ENCODE data around the gene BSN. TPM values are rescaled to one million over a fixed set of nuclear protein-coding genes. Genes with fewer than 3 reads are reported as not detected.

BSN gene
- total RNA-seq, 2 experiments from 2014 or later: 0.03 to 0.27 TPM

- intact Hi-C loops (cut with micrococcal nuclease; ENCODE audit: unreplicated experiment): no loop called here
- Histone ChIP-seq H3K9me2 (ENCODE audit: insufficient read depth, low read length) (no peaks in the 10 kb centered on the region), H3K36me3 (ENCODE audit: insufficient read depth, low read length) (peaks cover 80% of the 10 kb centered on the region), H3K4me2 (ENCODE audit: low read length) (no peak overlapping the region), H3K79me2 (ENCODE audit: insufficient read depth, low read depth, low read length) (no peaks in the 10 kb centered on the region), H2AFZ (ENCODE audit: low read length) (no peak overlapping the region), H3K4me1 (ENCODE audit: insufficient read depth, low read length, poor library complexity, severe bottlenecking) (no peaks in the 10 kb centered on the region), H3K27ac (ENCODE audit: low read depth, low read length, poor library complexity, severe bottlenecking) (no peak overlapping the region), H3K9me3 (ENCODE audit: low read length) (no peaks in the 10 kb centered on the region), H4K20me1 (ENCODE audit: insufficient read depth, low read length) (no peaks in the 10 kb centered on the region), H3K4me3 (ENCODE audit: low read depth, low read length, poor library complexity, severe bottlenecking) (no peak overlapping the region)
- TF ChIP-seq CTCF (conservative IDR thresholded peaks at IDR 0.05; ENCODE audit: low read length) (no peak), EZH2phosphoT487 (IDR thresholded peaks at IDR 0.05; ENCODE audit: borderline replicate concordance, low read depth, low read length) (no peak)
- BruUV-seq (replicated peaks): no TSS peak
- DNase-seq (ENCODE audit: low spot score): no peak
- POLR2A ChIA-PET: no interaction called here
- CTCF ChIA-PET (ENCODE audit: unreplicated experiment): no interaction called here
Observed at GRCh38 chr3:49680493-49681231, 126.4 kb downstream of the BSN start.

- TF ChIP-seq CTCF (conservative IDR thresholded peaks at IDR 0.05; ENCODE audit: low read length) (no peak), EZH2phosphoT487 (IDR thresholded peaks at IDR 0.05; ENCODE audit: borderline replicate concordance, low read depth, low read length) (no peak)
- DNase-seq (ENCODE audit: low spot score): no peak
- H3K4me1 ChIP-seq (ENCODE audit: insufficient read depth, low read length, poor library complexity, severe bottlenecking): no peaks in the 10 kb centered on the region
- POLR2A ChIA-PET: no interaction called here
- peaks cover 75% of the 10 kb centered on the region for H3K36me3 ChIP-seq (ENCODE audit: insufficient read depth, low read length)
- no peaks in the 10 kb centered on the region for H3K9me2 ChIP-seq (ENCODE audit: insufficient read depth, low read length)
- no TSS peak for BruUV-seq (replicated peaks)
- no peak overlapping the region for H3K4me2 ChIP-seq (ENCODE audit: low read length)
- no peak overlapping the region for H3K4me3 ChIP-seq (ENCODE audit: low read depth, low read length, poor library complexity, severe bottlenecking)
- H3K9me3 ChIP-seq (ENCODE audit: low read length): no peaks in the 10 kb centered on the region
- no peaks in the 10 kb centered on the region for H3K79me2 ChIP-seq (ENCODE audit: insufficient read depth, low read depth, low read length)
- no peak overlapping the region for H2AFZ ChIP-seq (ENCODE audit: low read length)
- no peaks in the 10 kb centered on the region for H4K20me1 ChIP-seq (ENCODE audit: insufficient read depth, low read length)
- intact Hi-C loops (cut with micrococcal nuclease; ENCODE audit: unreplicated experiment): no loop called here
- H3K27ac ChIP-seq (ENCODE audit: low read depth, low read length, poor library complexity, severe bottlenecking): no peak overlapping the region
- CTCF ChIA-PET (ENCODE audit: unreplicated experiment): no interaction called here
Observed at GRCh38 chr3:49681232-49681522, 126.9 kb downstream of the BSN start.

GRCh38 chr3:49681543-49681942 is 127.3 kb downstream of the BSN start:
- Histone ChIP-seq H2AFZ (ENCODE audit: low read length) (no peak overlapping the region), H3K9me3 (ENCODE audit: low read length) (no peaks in the 10 kb centered on the region), H3K4me2 (ENCODE audit: low read length) (no peak overlapping the region), H3K4me3 (ENCODE audit: low read depth, low read length, poor library complexity, severe bottlenecking) (no peak overlapping the region), H3K79me2 (ENCODE audit: insufficient read depth, low read depth, low read length) (no peaks in the 10 kb centered on the region), H4K20me1 (ENCODE audit: insufficient read depth, low read length) (no peaks in the 10 kb centered on the region), H3K36me3 (ENCODE audit: insufficient read depth, low read length) (peaks cover 71% of the 10 kb centered on the region), H3K4me1 (ENCODE audit: insufficient read depth, low read length, poor library complexity, severe bottlenecking) (no peaks in the 10 kb centered on the region), H3K27ac (ENCODE audit: low read depth, low read length, poor library complexity, severe bottlenecking) (no peak overlapping the region), H3K9me2 (ENCODE audit: insufficient read depth, low read length) (no peaks in the 10 kb centered on the region)
- TF ChIP-seq CTCF (conservative IDR thresholded peaks at IDR 0.05; ENCODE audit: low read length) (no peak), EZH2phosphoT487 (IDR thresholded peaks at IDR 0.05; ENCODE audit: borderline replicate concordance, low read depth, low read length) (no peak)
- DNase-seq (ENCODE audit: low spot score): no peak
- ChIA-PET CTCF (ENCODE audit: unreplicated experiment) (no interaction called here), POLR2A (no interaction called here)
- no TSS peak for BruUV-seq (replicated peaks)
- intact Hi-C loops (cut with micrococcal nuclease; ENCODE audit: unreplicated experiment): no loop called here

Data from OCI-LY7 (cell line).